Measurements from ENCODE around the gene ZNF485.
"Not testable (repeated sequence)": the region's sequence is repeated elsewhere in the genome, so short reads cannot be mapped to it uniquely, and the experiment has no call there.

The ZNF485 gene

DNA sequence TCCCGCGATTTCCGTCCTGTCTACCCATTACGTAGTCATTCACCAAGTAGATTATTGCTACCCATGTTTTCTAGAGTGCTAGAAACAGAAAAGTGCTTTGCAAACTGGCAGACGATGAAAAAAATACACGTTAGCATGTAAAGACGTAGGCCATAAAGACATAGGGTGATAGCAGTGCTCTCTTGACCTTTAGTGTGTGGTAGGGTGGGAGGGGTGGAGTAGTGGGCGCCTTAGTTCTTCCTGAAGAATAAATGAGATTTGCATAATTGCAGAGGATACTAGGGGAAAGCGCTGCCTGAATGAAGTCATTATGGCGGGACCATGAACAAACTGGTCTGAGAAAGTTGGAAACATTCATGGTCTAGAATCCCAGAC lies 948 bp downstream of the ZNF485 start:
- DNase-seq = no peak

- no peak for DNase-seq
Measured at GRCh38 chr10:43610636-43611035, 4.4 kb downstream of the ZNF485 start.

DNA sequence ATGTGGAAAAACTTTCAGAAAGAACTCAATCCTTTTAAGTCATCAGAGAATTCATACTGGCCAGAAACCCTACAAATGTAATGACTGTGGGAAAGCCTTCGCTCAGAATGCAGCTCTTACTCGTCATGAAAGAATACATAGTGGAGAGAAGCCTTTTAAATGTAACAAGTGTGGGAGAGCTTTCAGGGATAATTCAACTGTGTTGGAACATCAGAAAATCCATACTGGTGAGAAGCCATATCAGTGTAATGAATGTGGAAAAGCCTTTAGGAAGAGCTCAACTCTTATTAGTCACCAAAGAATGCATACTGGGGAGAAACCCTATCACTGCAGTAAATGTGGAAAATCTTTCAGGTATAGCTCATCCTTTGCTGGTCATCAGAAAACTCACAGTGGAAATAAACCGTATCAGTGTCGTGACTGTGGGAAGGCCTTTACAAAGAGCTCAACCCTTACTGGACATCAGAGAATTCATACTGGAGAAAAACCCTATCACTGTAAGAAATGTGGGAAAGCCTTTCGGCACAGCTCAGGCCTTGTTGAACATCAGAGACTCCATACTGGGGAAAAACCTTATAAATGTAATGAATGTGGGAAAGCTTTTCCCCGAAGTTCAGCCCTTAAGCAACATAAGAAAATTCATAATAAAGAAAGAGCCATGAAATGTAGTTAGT lies 10.6 kb downstream of the ZNF485 start:
- DNase-seq = no peak

GRCh38 chr10:43619368-43619767 lies 13.1 kb downstream of the ZNF485 start:
- DNase-seq = no peak

GRCh38 chr10:43622038-43622437 lies 15.8 kb downstream of the ZNF485 start:
- DNase-seq = peak; percentile 15

GRCh38 chr10:43623351-43623750 lies 17.1 kb downstream of the ZNF485 start:
- DNase-seq = peak; percentile 56

DNA sequence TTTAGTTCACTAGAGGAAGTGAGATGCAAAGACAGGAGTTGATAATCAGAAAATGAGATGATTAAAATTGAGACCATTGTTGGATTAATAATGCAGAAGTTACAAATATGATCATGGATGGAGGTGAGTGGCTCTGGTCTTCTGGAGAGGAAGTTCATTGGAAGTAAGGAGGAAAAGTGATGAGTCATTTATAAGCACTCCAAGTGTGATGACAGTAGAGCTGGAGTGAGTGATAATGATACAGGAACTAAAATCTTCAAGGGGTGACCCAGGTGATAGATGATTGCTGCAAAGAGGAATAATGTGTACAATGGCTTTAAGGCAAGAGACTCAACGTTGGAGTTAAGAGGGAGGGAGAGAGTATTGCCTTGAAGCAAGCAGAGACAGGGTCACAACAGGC lies 21.7 kb downstream of the ZNF485 start:
- no peak for DNase-seq

DNA sequence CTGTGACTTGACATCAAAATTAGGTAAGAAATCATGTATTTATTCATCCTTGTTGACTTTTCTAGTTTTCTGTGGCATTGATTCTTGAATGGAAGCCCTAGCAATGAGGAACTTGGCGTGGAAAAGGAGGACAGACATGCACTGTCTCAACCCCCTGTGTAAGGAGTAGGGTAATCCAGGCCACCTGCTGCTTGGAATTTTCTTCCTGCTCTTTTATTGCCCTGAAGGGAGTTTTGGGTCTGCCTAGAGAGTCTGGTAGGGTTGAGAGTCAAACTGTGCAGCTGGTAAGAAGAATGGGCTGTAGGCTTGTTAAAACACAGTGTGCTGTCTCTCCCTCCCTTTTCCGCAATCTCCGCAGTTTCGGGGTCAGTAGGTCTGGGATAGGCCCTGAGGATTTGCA lies 22.7 kb downstream of the ZNF485 start:
- DNase-seq = no peak

DNA sequence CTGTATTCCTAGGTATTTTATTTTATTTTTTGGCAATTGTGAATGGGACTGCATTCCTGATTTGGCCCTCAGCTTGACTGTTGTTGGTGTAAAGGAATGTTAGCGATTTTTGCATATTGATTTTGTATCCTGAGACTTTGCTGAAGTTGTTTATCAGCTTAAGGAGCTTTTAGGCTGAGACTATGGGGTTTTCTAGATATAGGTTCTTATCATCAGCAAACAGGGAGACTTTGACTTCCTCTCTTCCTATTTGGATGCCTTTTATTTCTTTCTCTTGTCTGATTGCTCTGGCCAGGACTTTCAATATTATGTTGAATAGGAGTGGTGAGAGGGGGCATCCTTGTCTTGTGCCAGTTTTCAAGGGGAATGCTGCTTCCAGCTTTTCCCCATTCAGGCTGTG lies 29.6 kb downstream of the ZNF485 start:
- not testable (repeated sequence) for DNase-seq

- no peak for DNase-seq
Measured at GRCh38 chr10:43640603-43641002, 34.4 kb downstream of the ZNF485 start.

GRCh38 chr10:43644252-43644651 lies 38.0 kb downstream of the ZNF485 start:
- DNase-seq = no peak

- no peak for DNase-seq
Measured at GRCh38 chr10:43645866-43646265, 39.6 kb downstream of the ZNF485 start.

GRCh38 chr10:43647576-43647975 lies 41.3 kb downstream of the ZNF485 start:
- no peak for DNase-seq

DNA sequence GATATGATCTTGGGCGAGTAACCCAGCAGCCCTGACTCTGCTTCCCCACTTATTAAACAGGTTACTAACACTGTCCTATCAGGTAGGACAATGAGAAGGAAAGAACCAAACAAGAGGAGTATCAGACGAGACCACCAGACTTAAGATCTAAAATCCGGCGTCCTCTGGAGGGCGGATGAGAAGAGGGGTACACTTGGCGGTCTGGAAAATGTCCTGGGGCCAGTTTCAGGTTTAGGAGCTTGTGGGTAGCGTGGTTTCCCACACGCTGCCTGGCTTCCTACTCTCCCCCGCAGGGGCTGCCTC lies 41.8 kb downstream of the ZNF485 start:
- DNase-seq = no peak

- DNase-seq = peak; percentile 83
Measured at GRCh38 chr10:43648398-43649184, 42.4 kb downstream of the ZNF485 start, which contains the start of gene ZNF32. Gene ZNF32 (minus strand): TSS chr10:43648881. CDS start chr10:43646133, 2,748 bp downstream.

GRCh38 chr10:43649185-43649523 lies 42.9 kb downstream of the ZNF485 start:
- DNase-seq = no peak

- no peak for DNase-seq
Measured at GRCh38 chr10:43653746-43654145, 47.5 kb downstream of the ZNF485 start.

- DNase-seq = no peak
Measured at GRCh38 chr10:43655311-43655710, 49.1 kb downstream of the ZNF485 start.

GRCh38 chr10:43658227-43658626 lies 52.0 kb downstream of the ZNF485 start:
- DNase-seq = no peak

DNA sequence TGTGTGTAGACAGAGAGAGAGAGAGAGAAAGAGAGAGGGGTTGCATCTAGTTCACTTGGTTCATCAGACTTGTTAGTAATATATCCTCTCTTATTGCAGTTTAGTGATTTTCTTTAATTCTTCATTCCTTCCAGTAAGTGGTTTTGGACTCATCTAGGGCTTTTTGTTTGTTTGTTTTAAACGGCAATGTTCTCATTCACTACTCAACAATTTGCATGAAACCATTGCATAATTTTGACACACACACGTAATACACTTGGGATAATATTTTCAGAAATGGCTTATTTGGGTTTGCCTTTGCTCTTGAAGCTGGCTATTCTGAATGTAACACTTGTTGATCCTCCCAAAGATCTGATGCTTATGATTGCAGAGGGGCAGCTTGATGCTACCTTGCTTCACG lies 58.8 kb downstream of the ZNF485 start:
- no peak for DNase-seq

- no peak for DNase-seq
Measured at GRCh38 chr10:43666552-43666951, 60.3 kb downstream of the ZNF485 start.

GRCh38 chr10:43667317-43667731 lies 61.1 kb downstream of the ZNF485 start:
- DNase-seq = peak; percentile 10

Measured in NCI-H69 (cell line).